Activated T-cell treated with anti-CD3 and anti-CD28 coated beads, Interleukin-2, amount 50 U/mL, for 48 hours (primary cell): ENCODE measurements around the gene PLA2G12B.

ENCODE experiments used
- DNase-seq, 2 experiments: peaks; one replicate each; pipeline ENCODE4 v3.0.0-alpha.2; 2020

PLA2G12B gene

DNA sequence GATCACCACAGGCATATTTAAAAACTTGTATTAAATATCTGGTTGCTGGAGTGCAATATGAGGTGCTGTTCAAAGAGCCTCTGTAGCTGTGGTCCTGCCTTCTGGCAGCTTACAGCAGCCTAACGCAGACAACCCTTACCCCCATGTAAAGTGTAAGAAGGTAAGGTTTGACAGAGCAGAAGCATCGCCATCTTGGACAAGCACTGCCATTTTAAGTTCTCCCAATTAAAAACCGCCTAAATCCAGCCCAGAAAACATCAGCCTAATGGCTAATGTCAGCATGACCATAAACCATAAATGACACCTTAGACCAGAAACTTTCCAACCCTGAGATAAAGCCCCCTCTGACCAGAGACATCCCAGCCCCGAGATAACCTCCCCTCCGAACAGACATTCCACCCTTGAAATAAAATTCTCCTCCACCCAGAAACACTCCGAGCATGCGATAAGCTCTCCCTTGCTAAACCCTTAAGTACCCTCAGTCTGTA is 66.4 kb downstream of the PLA2G12B start:
- DNase-seq: no peak

DNA sequence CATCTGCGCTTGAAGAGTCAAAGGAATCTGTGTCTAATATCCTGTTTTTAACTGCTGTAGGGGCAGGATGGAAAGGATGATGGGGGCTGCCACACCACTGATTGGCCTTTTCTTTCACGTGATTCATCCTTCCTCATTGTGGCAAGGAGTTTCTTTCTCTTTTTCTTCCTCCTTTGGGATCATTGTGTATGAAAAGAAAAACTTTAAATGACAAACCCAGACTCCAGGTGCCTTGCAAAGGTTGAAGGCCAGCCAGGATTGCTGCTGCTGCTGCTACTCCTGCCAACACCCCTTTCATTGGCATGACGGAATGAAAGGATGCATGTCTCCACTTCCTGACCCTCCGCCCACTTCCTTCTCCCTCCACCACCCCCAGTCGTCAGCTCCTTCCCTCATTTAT is 67.6 kb downstream of the PLA2G12B start:
- peak in 1 of 2 experiments; percentile 22 for DNase-seq

DNA sequence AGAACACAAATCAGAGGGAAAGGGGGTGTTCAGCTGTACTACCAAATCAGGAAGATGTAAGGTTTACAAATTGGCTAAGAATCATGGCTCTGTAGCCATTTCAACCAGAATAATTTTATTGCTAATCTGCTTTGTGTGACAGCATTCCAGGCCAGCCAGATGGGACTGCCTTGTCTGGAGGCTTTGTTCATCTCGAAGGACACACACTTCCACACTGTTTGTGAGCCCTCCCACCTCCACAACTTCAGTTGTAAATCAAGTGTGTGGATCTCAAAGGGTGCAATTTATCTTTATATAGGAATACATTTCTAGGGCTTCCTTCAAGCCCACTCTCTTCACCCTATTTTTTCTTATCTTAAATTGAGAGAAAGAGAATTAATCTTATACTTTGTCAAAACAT is 68.0 kb downstream of the PLA2G12B start:
- DNase-seq: no peak

DNA sequence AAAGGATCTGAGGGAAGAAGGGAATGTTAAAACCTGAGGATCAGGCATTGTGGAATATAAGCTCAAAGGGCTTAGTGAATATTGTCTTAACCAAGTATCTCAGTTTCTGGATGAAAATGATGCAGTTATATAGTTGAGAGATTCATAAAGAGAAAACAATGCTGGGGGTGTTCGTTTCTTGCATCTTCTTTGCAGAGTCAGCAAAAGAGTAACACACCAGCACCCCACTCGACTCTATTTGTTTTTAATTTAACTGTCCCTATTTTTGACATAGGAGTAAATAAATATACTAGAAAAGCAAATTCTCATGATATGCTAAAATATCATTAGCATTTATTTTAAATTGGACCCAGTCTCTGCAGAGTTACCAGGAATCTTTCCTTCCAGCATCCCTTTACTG is 68.7 kb downstream of the PLA2G12B start:
- DNase-seq: no peak
